ENCODE results near the gene LYPD6.
"Not testable (repeated sequence)": the region's sequence is repeated elsewhere in the genome, so short reads cannot be mapped to it uniquely, and the experiment has no call there.

LYPD6 gene, protein sequence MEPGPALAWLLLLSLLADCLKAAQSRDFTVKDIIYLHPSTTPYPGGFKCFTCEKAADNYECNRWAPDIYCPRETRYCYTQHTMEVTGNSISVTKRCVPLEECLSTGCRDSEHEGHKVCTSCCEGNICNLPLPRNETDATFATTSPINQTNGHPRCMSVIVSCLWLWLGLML

DNA sequence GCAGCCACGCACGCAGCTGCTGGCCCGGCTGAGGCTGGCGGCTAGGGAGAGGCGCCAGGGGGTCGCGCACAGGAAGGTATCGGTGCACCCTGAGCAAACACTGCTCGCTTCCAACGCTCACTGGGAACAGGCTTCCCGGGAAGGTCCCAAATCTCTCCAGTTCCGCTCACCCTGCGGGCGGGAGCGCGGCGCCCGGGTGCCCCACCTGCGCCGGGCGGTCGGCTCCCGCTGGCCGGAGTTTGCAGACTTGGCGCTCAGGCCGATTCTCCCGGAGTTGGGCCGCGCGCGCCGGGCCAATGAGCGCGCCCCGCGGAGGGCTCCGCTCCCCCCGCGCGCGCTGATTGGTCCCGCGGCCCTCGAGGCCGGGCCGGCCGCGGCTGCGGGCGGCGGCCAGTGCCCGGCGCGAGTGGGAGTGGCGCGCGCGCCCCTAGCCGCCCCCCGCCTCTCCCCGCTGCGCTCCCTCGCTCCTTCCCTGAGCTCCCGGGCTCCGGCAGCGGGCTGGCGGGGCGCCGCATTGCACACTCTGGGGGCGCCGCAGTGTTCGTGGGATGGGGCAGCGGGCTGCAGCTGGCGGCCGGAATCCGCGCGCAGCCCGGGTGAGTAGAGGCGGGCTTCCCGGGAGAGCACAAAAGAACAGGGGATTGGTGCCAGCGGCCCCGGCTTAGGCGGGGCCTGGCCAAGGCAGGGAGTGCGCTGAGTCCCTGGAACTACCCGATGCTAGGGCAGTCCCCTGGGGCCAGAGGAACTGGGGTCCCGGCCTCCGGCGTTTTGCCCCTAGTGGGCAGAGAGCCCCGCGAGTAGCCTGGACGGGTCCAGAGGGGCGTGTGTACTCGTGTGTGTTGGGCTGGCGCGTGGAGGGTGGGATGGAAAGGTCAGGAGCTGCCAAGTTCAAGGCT, at the start of gene LYPD6:
LYPD6 (plus strand) TSS at position 461 of the 896 bp plus-strand sequence. CDS start 107,122 bp downstream, outside the sequence.
- DNase-seq (ENCODE audit: low read depth in 2 of 3, low spot score in 2 of 3) = no peak

- no peak for DNase-seq (ENCODE audit: low read depth in 2 of 3, low spot score in 2 of 3)
Observed at GRCh38 chr2:149281441-149281840, 48.9 kb upstream of the LYPD6 start.

DNA sequence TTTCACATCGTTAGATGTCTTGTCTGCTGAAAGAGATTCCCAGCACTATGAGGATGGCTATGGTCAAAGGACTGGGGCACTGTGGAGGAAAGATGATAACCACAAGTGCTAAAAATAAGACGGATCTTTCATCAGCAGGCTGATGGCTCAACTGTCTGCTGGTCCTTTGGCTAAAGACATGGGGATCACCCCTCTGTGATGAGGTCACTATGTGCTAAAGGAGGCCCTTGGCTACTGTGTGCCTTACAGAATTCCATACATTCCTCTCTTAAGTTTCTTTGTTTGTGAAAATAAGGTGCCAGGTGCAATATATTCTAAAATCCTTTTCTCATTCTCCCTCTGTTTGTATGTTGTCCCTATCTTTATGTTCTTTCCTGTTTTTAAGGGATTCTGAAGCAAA, 39.7 kb upstream of the LYPD6 start:
- no peak for DNase-seq (ENCODE audit: low read depth in 2 of 3, low spot score in 2 of 3)

GRCh38 chr2:149291881-149292280, 38.5 kb upstream of the LYPD6 start:
- DNase-seq (ENCODE audit: low read depth in 2 of 3, low spot score in 2 of 3) = no peak

DNA sequence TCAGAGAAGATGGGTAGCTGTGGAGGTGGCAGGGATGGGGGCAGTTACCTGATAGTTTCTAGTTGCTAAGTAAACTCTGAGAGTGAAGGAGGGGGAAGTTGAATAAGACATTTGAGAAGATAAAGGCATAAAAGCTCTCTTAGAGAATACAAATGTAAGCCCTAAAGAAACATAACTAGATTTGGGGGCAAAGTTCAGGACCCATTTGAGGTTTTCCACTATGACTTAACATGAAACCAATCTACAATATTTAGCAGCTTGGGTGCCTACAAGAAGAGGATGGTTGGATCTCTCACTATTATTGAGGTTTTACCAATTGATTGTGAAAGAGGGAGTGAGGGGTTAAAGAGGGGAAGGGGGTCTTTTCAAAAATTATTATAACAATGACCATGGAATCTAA, 34.4 kb upstream of the LYPD6 start:
- no peak for DNase-seq (ENCODE audit: low read depth in 2 of 3, low spot score in 2 of 3)

DNA sequence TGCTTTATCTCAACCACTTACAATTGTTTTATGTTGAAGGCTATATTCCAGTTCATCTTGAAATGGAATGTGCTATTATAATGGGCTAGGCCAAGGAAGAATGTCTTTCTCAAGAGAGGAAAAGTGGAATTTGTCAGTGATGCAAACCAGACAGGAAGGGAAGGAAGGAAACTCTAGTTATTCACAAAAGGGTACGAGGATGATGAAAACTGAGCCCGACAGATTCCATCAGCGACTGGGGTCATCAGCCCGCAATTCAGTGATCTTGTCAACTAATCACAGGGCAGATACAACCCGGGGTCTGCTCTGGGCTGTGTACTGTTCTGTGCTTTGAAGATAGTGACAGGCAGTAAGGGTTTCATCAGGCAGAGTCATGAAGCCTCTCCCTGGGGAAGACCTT, 23.4 kb upstream of the LYPD6 start:
- no peak for DNase-seq (ENCODE audit: low read depth in 2 of 3, low spot score in 2 of 3)

GRCh38 chr2:149310349-149310748, 20.0 kb upstream of the LYPD6 start:
- DNase-seq (ENCODE audit: low read depth in 2 of 3, low spot score in 2 of 3) = no peak

DNA sequence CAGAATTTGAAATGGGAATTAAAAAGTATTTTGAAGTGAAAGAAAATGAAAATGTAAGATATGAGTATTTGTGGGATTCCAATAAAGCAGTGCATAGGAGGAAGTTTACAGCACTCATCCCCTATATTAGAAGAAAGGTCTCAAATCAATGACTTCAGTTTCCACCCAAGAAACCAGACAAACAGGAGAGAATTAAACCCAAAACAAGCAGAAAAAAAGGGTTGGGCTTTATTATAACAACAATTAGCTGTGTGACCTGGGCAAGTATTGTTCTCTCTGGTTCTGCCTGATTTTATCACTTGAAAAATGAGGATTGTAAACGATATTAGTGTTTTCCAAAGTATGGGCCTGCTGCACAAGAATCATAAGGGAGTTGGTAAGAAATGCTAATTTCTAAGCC, 18.3 kb upstream of the LYPD6 start:
- DNase-seq (ENCODE audit: low read depth in 2 of 3, low spot score in 2 of 3) = no peak

DNA sequence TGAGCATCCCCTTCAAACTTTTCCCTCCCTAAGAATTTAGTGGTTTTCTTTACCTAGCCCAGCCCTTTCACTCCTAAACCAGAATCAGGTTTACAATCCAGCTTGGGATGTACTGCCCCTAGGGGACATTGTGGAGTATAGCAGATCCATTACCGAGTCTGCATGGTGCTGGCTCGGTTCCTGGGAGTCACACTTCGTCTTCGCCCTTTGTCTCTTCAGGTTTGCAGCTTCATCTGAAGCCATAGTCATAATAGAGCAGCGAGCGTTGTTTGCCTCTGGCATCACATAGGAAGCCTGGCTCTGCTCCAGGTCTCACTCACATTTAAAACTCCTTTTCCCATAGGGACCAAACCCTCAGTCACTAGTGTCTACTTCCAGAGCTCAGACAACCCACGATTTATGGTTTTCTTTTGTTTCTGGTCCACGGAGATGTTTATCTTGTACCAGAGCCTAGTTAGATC, 16.8 kb upstream of the LYPD6 start:
- no peak for DNase-seq (ENCODE audit: low read depth in 2 of 3, low spot score in 2 of 3)

DNA sequence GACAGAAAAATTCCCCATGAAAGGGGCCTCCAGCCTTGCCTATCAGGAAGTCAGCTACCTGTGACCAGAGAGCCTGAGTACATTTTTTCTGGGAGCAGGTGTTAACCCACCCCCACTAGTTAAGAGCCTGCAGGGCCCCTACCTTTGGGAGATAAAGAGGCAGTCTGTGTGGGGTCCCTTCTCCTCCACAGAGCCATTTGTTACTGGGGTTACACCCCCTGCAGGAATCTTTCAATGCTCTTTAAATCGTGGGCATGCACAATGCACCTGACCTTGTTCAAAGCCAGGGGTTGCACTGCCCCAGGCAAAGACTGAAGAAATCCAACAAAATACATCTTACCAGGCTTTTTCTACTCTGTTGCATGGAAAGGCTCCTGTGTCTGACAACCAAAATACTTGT, 15.7 kb upstream of the LYPD6 start:
- no peak for DNase-seq (ENCODE audit: low read depth in 2 of 3, low spot score in 2 of 3)

DNA sequence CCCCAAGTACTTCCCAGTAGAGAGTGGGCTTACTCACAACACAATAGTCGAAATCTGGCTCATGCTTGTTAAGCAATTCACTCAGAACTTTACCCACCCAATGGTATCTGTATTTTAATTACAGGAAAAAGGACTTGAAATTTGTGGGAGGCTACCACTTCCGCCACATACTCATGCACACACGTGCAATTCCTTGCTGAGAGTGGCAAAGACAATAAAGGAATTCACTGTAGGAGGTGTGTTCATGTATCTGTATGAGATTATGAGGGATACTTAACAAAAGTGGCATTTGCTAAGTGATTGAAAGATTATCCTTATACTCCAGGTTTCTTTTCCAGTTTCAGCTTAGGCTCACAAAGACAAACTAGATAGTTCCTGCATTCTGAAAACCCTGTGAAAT, 14.9 kb upstream of the LYPD6 start:
- no peak for DNase-seq (ENCODE audit: low read depth in 2 of 3, low spot score in 2 of 3)

GRCh38 chr2:149318566-149318965, 11.8 kb upstream of the LYPD6 start:
- DNase-seq (ENCODE audit: low read depth in 2 of 3, low spot score in 2 of 3) = not testable (repeated sequence)

DNA sequence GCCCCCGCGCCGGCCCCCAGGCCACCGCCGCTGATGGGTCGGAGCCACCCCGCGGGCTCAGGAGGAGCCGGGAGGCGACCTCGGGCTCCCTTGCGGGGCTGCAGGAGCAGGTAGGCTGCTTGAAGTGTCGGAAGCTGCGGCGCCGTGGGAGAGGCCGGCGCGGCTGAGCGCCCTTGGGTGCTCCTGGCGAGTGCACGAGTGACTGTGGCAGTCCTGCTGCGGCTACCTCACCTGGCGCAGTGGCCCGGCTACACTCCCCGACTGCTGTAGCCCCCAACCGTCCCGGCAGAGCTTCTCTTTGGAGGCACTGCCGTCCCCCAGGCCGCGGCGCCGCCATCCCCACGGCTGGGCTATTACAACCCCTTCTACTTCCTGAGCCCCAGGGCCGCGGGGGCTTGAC, 10.0 kb upstream of the LYPD6 start:
- DNase-seq (ENCODE audit: low read depth in 2 of 3, low spot score in 2 of 3) = no peak

GRCh38 chr2:149329068-149329467, 1.3 kb upstream of the LYPD6 start:
- no peak for DNase-seq (ENCODE audit: low read depth in 2 of 3, low spot score in 2 of 3)

DNA sequence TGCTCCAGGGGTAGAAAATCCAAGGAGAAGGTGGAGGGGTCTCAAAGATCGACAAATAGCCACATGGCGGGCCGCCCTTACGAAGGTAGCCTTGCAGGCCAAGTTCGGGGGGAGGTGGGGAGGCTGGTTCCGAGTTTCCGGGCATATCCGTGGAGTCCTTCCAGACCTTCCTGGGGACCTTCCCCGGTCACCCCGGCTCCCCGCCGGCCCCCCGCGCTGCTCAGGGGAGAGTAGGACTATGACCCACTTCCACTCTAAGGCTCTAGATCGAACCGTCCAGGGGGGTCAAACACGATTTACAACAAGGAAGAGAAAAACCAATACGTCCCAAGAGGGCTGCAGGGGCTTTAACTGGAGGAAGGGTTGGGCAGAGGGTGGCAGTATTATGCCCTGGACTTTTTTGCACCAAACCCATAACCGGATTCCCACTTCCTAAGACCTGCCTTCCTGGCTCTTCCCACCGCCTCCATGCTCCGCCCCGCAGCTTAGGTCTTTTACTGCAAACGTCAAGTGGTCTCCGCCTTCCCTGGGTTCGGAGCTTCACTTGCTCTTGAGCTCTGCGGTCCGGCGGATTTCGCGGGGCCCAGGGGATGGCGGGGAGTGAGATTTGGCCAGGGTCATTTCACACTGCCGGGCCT, 779 bp upstream of the LYPD6 start:
- no peak for DNase-seq (ENCODE audit: low read depth in 2 of 3, low spot score in 2 of 3)

DNA sequence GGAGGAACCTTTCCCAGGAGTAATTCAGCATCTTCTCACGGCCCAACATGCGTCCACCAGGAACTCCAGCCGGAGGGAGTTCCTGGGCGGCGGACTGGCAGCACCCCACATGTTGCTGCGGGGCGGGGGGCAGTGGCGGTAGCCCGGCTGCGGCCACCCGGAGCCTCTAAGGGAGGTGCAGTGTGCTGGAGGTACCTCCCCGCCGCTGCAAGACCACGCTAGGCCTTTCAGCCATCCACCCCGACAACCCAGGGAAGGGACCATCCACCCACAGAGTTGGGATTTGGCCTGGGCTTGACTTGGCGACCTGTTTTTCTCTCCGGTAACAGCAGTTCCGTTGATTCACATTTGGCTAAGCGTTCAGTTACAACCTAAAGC, 625 bp downstream of the LYPD6 start:
- DNase-seq (ENCODE audit: low read depth in 2 of 3, low spot score in 2 of 3) = no peak

- no peak for DNase-seq (ENCODE audit: low read depth in 2 of 3, low spot score in 2 of 3)
Observed at GRCh38 chr2:149332364-149332763, 2.0 kb downstream of the LYPD6 start.

- DNase-seq (ENCODE audit: low read depth in 2 of 3, low spot score in 2 of 3) = no peak
Observed at GRCh38 chr2:149333636-149334035, 3.2 kb downstream of the LYPD6 start.

DNA sequence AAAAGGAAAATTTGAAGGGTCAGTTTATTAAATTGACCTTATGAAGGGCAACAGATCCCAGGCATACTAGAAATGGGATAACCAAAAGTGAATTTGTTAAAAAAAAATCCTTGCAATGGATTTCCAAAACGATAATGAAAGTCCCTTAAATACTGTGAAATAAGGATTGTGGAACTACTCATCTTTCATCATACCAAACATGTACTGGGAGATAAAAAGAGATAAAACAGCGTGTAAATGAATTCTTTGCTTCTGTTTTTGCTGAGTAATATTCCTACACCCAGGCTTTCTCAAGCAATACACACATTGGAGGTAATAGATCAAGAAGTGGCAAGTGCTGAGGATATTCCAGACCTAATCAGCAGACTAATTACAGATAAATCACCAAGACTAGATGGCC, 3.8 kb downstream of the LYPD6 start:
- no peak for DNase-seq (ENCODE audit: low read depth in 2 of 3, low spot score in 2 of 3)

- DNase-seq (ENCODE audit: low read depth in 2 of 3, low spot score in 2 of 3) = no peak
Observed at GRCh38 chr2:149339324-149339723, 8.9 kb downstream of the LYPD6 start.

GRCh38 chr2:149342509-149342908, 12.1 kb downstream of the LYPD6 start:
- DNase-seq (ENCODE audit: low read depth in 2 of 3, low spot score in 2 of 3) = no peak

DNA sequence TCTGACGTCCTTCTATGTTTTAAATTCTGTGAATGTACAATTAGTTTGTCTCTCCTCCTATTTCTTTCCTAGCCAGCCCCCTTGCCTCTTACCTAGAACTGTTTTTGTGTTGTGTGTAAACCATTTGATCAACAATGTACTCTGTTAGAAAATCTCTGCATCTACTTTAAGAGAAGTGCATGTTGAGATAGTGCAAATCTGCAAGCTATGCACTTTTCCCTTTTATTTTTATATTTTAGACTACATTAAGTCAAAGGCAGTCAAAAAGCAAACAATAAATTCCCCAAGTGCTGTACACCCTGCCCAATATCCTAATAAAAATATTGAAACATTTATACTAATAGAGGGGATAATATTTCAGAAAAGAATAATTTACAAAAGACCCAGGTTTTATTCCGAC, 13.7 kb downstream of the LYPD6 start:
- no peak for DNase-seq (ENCODE audit: low read depth in 2 of 3, low spot score in 2 of 3)

Measured in activated CD8-positive, alpha-beta memory T cell treated with anti-CD3 and anti-CD28 coated beads for 48 hours (primary cell).